GM18861 (cell line): ENCODE results near the gene APEH.

Source experiments
- ATAC-seq: cut with Tn5 transposase; IDR thresholded peaks from one replicate; pipeline ENCODE4 v1.9.1; 2021; ENCODE audit not compliant: unreplicated experiment

APEH gene

DNA sequence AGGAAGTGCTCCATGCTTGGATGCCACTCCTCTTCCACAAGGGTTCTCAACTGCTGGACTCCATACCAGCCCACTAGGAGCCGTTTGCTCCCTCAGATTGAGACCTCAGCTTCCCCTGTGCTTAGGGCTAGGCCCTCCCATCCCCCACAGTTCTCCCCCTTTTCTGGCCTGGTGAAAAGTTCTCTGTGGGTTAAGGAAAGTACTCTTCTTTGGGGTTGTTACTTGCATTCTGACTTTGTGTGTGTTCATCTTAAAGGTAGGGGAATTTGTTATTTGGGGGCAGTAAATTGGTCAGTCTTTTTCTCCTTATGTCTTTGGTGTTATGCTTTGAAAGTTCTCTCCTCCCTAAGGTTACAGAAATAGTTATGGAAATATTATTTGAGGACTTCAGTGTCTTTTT is 24.0 kb upstream of the APEH start:
- no peak for ATAC-seq

DNA sequence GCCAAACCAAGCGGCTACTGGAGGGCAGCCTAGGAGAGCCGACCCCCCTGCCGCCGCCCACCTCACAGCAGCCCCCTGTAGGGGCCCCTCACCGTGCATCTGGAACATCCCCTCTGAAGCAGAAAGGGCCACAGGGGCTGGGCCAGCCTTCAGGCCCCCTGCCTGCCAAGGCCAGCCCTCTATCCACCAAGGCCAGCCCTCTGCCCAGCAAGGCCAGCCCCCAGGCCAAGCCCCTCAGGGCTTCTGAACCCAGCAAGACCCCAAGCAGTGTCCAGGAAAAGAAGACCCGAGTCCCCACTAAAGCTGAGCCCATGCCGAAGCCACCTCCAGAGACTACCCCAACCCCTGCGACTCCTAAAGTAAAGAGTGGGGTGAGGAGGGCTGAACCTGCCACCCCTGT is 23.5 kb upstream of the APEH start:
- ATAC-seq, result no peak

DNA sequence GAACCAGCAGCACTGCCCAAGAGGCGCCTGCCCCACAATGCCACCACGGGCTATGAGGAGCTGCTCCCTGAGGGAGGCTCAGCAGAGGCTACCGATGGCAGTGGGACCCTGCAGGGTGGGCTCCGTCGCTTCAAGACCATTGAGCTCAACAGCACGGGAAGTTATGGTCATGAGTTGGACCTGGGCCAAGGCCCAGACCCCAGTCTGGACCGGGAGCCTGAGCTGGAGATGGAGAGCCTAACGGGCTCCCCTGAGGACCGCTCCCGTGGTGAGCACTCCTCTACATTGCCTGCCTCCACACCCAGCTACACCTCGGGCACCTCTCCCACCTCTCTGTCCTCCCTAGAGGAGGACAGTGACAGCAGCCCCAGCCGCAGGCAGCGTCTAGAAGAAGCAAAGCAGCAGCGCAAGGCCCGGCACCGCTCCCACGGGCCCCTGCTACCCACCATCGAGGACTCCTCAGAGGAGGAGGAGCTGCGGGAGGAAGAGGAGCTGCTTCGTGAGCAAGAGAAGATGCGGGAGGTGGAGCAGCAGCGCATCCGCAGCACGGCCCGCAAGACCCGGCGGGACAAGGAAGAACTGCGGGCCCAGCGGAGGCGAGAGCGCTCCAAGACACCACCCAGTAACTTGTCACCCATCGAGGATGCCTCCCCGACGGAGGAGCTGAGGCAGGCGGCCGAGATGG is 21.8 kb upstream of the APEH start:
- no peak for ATAC-seq

DNA sequence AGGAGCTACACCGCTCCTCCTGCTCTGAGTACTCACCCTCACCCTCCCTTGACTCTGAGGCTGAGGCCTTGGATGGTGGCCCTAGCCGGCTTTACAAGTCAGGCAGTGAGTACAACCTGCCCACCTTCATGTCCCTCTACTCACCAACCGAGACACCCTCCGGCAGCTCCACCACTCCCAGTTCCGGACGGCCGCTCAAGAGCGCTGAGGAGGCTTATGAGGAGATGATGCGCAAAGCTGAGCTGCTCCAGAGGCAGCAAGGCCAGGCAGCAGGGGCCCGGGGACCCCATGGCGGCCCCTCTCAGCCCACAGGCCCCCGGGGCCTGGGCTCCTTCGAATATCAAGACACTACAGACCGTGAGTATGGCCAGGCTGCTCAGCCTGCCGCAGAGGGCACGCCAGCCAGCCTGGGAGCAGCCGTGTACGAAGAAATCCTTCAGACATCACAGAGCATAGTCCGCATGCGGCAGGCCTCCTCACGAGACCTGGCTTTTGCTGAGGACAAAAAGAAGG is 21.2 kb upstream of the APEH start:
- no peak for ATAC-seq

DNA sequence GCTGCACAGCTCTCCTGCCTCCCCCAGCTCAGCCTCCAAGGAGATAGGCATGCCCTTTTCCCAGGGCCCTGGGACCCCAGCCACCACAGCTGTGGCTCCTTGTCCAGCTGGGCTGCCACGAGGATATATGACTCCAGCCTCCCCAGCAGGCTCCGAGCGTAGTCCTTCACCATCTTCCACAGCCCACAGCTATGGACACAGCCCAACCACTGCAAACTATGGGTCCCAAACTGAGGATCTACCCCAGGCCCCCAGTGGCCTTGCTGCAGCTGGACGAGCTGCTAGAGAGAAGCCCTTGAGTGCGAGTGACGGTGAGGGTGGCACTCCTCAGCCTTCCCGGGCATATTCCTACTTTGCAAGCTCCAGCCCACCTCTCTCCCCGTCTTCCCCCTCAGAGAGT is 20.5 kb upstream of the APEH start:
- ATAC-seq, result no peak

DNA sequence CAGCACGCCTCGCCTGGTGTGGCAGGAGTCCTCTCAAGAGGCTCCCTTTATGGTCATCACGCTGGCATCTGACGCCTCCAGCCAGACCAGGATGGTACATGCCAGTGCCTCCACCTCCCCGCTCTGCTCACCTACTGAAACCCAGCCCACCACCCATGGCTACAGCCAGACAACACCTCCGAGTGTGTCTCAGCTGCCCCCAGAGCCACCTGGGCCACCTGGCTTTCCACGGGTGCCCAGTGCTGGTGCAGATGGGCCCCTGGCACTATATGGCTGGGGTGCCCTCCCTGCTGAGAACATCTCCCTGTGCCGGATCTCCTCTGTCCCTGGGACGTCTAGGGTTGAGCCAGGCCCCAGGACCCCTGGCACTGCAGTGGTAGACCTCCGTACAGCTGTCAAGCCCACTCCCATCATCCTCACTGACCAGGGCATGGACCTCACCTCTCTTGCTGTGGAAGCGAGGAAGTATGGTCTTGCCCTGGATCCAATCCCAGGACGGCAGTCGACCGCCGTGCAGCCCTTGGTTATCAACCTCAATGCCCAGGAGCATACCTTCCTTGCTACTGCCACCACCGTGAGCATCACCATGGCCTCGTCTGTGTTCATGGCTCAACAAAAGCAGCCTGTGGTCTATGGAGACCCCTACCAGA is 19.9 kb upstream of the APEH start:
- no peak for ATAC-seq

DNA sequence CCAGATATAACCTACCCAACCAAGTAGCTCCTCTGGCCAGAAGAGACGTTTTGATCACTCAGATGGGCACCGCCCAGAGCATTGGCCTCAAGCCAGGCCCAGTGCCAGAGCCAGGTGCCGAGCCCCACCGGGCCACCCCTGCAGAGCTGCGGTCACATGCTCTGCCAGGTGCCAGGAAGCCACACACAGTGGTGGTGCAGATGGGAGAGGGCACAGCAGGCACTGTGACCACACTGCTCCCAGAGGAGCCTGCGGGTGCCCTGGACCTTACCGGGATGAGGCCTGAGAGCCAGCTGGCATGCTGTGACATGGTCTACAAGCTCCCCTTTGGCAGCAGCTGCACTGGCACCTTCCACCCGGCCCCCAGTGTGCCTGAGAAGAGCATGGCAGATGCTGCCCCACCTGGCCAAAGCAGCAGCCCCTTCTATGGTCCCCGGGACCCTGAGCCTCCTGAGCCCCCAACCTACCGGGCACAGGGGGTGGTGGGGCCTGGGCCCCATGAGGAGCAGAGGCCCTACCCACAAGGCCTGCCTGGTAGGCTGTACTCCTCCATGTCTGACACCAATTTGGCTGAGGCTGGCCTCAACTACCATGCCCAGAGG is 19.1 kb upstream of the APEH start:
- ATAC-seq, result no peak

DNA sequence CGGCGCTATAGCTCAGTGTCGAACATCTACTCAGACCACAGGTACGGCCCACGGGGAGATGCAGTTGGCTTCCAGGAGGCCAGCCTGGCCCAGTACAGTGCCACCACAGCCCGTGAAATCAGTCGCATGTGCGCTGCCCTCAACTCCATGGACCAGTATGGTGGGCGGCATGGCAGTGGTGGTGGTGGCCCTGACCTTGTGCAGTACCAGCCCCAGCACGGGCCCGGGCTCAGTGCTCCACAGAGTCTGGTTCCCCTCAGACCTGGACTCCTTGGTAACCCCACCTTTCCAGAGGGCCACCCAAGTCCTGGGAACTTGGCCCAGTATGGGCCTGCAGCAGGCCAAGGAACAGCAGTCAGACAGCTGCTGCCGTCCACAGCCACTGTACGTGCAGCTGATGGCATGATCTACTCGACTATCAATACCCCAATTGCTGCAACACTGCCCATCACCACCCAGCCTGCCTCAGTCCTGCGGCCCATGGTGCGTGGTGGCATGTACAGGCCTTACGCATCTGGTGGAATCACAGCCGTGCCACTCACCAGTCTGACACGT is 18.3 kb upstream of the APEH start:
- ATAC-seq, result no peak

DNA sequence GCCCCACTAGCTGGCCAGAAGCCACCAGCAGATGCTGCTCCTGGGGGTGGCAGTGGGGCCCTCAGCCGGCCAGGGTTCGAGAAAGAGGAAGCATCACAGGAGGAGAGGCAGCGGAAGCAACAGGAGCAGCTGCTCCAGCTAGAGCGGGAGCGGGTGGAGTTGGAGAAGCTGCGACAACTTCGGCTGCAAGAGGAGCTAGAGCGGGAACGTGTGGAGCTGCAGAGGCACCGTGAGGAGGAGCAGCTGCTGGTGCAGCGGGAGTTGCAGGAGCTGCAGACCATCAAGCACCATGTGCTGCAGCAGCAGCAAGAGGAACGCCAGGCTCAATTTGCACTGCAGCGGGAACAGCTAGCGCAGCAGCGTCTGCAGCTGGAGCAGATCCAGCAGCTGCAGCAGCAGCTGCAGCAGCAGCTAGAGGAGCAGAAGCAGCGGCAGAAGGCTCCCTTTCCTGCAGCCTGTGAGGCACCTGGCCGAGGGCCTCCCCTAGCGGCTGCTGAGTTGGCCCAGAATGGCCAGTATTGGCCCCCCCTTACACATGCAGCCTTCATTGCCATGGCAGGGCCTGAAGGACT is 17.5 kb upstream of the APEH start:
- no peak for ATAC-seq

DNA sequence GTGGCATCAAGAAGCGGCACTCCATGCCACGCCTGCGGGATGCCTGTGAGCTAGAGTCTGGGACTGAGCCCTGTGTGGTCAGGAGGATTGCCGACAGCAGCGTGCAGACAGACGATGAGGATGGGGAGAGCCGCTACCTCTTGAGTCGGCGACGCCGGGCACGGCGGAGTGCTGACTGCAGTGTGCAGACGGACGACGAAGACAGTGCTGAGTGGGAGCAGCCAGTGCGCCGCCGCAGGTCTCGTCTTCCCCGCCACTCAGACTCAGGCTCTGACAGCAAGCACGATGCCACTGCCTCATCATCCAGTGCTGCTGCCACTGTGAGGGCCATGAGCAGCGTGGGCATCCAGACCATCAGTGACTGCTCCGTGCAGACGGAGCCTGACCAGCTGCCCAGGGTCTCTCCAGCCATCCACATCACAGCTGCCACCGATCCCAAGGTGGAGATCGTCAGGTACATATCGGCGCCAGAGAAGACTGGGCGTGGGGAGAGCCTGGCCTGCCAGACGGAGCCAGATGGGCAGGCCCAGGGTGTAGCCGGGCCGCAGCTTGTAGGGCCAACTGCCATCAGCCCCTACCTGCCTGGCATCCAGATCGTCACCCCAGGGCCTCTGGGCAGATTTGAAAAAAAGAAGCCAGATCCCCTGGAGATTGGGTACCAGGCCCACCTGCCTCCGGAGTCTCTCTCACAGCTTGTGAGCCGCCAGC is 16.8 kb upstream of the APEH start:
- no peak for ATAC-seq

DNA sequence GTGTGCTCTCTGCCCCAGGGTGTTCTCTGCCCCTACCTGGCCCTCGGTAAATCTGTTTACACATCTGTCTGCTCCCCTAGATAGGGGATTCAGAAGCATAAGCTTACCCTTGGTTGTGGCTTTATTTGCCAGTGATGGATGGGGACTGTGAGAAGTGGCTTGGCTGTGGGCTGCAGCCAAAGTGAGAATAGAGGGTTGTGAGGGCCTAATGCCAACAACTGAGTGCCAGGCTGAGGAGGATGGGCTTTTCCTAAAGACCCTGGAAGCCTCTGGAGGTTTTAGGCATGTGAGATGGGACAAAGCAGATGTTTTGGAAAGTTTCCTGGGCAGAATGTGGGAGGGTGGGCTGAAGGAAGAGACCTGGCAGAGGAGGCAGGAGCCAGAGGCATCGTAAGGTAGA is 15.4 kb upstream of the APEH start:
- no peak for ATAC-seq

DNA sequence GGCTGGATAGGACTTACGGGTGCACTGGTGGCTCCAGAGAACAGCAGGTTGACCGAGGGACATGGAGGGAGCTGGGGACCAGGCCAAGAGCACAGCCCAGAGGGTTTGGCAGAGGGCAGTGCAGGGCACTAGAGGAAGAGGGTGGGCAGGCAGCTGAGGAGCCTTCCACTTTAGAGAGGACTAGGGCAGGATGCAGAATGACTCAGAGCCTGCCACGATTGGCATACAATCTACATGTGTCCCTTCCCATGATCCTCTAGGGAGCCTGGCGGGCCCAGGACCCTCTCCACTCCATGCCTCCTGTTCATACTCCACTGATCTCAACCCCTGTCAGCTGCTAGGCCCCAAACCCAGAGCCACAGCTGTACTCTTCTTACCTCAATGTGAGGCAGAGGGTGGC is 14.4 kb upstream of the APEH start:
- ATAC-seq, result no peak

DNA sequence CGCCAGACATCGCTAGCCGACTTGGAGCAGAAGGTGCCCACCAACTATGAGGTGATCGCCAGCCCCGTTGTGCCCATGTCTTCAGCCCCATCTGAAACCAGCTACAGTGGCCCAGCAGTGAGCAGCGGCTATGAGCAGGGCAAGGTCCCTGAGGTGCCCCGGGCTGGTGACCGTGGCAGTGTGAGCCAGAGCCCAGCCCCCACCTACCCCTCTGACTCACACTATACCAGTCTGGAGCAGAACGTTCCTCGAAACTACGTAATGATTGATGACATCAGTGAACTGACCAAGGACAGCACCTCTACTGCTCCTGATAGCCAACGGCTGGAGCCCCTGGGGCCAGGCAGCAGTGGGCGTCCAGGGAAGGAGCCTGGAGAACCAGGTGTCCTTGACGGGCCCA is 12.9 kb upstream of the APEH start:
- no peak for ATAC-seq

DNA sequence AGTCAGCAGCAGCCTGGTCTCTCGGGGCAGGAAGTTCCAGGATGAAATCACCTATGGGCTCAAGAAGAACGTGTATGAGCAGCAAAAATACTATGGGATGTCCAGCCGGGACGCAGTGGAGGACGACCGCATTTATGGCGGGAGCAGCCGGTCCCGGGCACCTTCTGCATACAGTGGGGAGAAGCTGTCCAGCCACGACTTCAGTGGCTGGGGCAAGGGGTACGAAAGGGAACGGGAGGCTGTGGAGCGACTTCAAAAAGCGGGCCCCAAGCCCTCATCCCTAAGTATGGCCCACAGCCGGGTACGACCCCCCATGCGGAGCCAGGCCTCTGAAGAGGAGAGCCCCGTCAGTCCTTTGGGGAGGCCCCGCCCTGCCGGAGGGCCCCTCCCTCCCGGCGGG is 12.1 kb upstream of the APEH start:
- ATAC-seq, result no peak

DNA sequence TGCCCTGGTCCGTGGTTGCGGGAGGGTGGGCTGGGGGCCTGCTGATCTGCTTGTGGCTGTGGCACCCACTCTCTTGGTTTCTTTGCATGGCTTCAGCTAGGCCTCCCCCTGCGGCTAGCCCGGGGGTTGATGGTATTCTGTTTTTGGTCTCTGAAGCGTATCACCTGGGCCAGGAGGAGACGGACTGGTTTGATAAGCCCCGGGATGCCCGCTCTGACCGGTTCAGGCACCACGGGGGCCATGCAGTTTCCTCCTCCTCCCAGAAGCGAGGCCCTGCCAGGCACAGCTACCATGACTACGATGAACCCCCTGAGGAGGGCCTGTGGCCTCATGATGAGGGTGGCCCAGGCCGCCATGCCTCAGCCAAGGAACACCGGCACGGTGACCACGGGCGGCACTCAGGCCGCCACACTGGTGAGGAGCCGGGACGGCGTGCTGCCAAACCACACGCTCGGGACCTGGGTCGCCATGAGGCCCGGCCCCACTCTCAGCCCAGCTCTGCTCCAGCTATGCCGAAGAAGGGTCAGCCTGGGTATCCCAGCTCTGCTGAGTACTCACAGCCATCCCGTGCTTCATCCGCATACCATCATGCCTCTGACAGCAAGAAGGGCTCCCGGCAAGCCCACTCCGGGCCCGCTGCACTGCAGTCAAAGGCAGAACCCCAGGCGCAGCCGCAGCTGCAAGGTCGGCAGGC is 11.3 kb upstream of the APEH start:
- ATAC-seq, result no peak

DNA sequence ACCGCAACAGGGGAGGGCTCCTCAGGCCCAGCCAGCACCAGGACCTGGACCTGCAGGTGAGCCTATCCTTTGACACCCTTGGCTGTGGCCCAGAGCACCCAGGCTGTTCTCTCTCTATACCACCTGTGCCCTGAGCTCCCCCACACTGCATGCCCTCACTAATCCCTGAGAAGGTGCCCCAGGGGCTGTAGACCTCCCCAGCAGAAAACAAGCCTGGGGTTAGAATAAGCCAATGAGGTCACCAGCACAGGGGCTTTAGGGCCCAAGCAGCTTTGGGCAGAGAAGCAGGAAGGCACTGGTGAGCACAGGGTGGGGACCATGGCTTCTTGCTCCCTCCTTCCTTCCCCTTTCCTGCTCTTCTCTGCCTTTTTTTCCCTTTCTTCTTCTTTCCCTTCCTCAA is 10.3 kb upstream of the APEH start:
- no peak for ATAC-seq

DNA sequence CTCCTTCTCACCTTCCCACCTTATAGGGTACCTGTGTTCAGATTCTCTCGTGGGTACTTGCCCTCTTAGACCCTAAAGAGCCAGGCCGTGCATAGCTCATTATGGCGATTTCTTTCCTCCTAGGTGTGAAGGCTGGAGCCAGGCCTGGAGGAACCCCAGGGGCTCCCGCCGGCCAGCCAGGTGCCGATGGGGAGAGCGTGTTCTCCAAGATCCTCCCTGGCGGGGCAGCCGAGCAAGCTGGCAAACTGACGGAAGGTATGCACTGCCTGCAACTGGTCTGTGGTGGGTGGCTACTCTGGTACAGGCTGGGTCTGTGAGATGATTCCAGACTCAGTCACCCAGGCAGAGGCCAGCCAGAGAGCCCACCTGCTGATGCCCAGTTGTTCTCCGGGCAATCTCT is 9.9 kb upstream of the APEH start:
- ATAC-seq, result no peak

DNA sequence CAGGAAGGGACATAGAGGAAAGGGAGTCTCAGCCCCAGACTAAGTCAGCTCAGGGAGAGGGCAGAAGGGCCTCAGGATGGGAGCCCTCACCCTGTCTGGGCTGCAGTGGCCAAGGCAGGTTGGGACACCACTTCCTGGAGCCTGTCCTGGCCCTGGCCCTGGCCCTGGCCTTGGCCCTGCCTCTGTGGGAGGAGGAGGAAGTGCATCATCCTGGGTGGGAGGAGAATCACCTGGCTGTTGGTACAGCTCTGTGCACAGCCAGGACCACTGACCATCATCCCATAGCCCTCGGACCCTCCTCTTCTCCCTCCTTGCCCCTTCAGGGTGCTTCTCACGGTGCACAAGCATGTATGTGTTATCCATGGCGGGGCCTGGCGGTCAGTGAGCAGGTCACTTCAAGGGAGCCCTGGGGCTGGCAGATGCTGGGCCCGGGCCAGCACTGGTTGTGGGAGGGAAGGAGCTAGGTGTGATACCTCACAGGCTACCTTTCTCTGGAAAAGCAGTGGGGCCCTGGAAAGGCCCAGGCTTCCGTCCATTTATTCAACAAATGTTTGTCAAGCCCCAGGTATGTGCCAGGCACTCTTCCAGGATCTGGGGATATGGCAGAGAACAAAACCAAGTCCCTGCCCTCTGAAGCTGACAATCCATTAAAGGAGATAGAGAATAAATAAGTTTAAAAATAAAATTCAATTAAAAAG is 8.2 kb upstream of the APEH start:
- no peak for ATAC-seq

DNA sequence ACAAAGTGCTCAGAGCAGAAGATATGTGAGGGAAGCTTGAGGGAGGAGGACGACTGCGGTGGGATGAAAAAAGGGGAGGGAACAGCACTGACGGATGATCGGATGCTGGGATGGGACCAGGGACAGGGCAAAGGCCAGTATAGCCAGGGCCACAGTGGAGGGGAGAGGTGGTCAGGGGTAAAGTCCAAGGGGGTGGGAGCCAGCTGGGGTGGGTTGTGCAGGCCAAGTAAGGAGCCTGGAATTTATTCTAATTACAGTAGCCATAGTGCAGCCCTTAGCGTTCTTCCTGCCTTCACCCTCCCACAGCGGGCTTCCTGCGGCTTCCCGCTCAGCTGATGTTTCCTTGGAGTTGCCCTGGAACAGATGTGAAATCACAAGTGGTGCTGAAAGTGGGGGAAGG is 7.6 kb upstream of the APEH start:
- ATAC-seq, result no peak
